ENCODE data around the gene MICAL3.

- no peak for TF ChIP-seq EP300 (conservative IDR thresholded peaks at IDR 0.05; ENCODE audit: poor library complexity, severe bottlenecking)
- no peak for TF ChIP-seq RAD21 (conservative IDR thresholded peaks at IDR 0.05)
- no peak for TF ChIP-seq CTCF (IDR thresholded peaks at IDR 0.05; ENCODE audit: poor library complexity, severe bottlenecking)
- no peak for TF ChIP-seq EZH2 (IDR thresholded peaks at IDR 0.05; ENCODE audit: borderline replicate concordance, insufficient read depth, low read length, poor library complexity, severe bottlenecking)
- no peak for TF ChIP-seq REST (IDR thresholded peaks at IDR 0.05; ENCODE audit: borderline replicate concordance)
- TF ChIP-seq POLR2AphosphoS5 (IDR thresholded peaks at IDR 0.05): no peak
Measured at GRCh38 chr22:17897426-17897825, 126.9 kb downstream of the MICAL3 start.

Measured in neural cell (in vitro differentiated cells).